IMR-90 (cell line): ENCODE data around the gene EEPD1. TPM values are rescaled to one million over a fixed set of nuclear protein-coding genes. Genes with fewer than 3 reads are reported as not detected.
A peak's percentile ranks its signal among the peaks of the same experiment; 100 is the strongest.

Experiments
- ATAC-seq: fragments of 200-7000 bp; cut with Tn5 transposase; 2 replicates; pipeline ENCODE4 v1.9.1; 2020; ENCODE audit warnings: low read depth, mild to moderate bottlenecking, moderate library complexity
- BruUV-seq: library from RNA; stranded (reverse); fragments of 400-500 nt; replicated peaks from 2 replicates; lab custom pipeline; 2021; lab: Mats Ljungman, UMichigan
- CTCF ChIA-PET: fragments of 300-600 bp; formaldehyde crosslinking; extraction: SDS; loops from one replicate; lab custom pipeline; 2021; ENCODE audit warnings: antibody characterized with exemption; lab: Yijun Ruan, JAX
- POLR2A ChIA-PET: fragments of 300-600 bp; sonication (Branson Sonifier 250); formaldehyde crosslinking; loops from one replicate; lab custom pipeline; 2022; ENCODE audit warnings: antibody characterized with exemption; ENCODE audit not compliant: unreplicated experiment; lab: Charles Lee
- DNase-seq: peaks from one replicate; pipeline ENCODE4 v3.0.0; 2013
- H2AFZ ChIP-seq: replicated peaks from 2 replicates; pipeline ENCODE3; 2013; ENCODE audit warnings: low read length, mild to moderate bottlenecking; ENCODE audit not compliant: poor library complexity
- H2AK5ac ChIP-seq: 2 replicates; pipeline ENCODE4 v1.6.1; 2013; ENCODE audit warnings: low read depth, low read length, inconsistent platforms
- H2AK9ac ChIP-seq: replicated peaks from 2 replicates; pipeline ENCODE3; 2013; ENCODE audit warnings: mild to moderate bottlenecking, low read depth, low read length, moderate library complexity; ENCODE audit not compliant: poor library complexity
- H2BK120ac ChIP-seq: 2 replicates; pipeline ENCODE4 v1.6.1; 2013; ENCODE audit warnings: low read depth, low read length, inconsistent platforms
- H2BK15ac ChIP-seq: 3 replicates; pipeline ENCODE4 v1.6.1; 2013; ENCODE audit warnings: low read depth, low read length, inconsistent platforms
- H2BK20ac ChIP-seq: 2 replicates; pipeline ENCODE4 v1.6.1; 2013; ENCODE audit warnings: low read depth, mild to moderate bottlenecking, inconsistent platforms, low read length, moderate library complexity
- H2BK5ac ChIP-seq: 2 replicates; pipeline ENCODE4 v1.6.1; 2013; ENCODE audit warnings: mild to moderate bottlenecking, low read depth, low read length, inconsistent platforms; ENCODE audit not compliant: poor library complexity, severe bottlenecking
- H3K14ac ChIP-seq: replicated peaks from 2 replicates; pipeline ENCODE4 v1.6.1; 2013; ENCODE audit warnings: low read depth, low read length, inconsistent platforms
- H3K18ac ChIP-seq: 2 replicates; pipeline ENCODE4 v1.6.1; 2013; ENCODE audit warnings: low read depth, low read length, control low read depth
- H3K23ac ChIP-seq: 2 replicates; pipeline ENCODE4 v1.6.1; 2013; ENCODE audit warnings: low read depth, low read length, inconsistent platforms
- H3K27ac ChIP-seq: 2 replicates; pipeline ENCODE4 v1.5.1; 2013; ENCODE audit warnings: mild to moderate bottlenecking, control low read depth, low read length; ENCODE audit not compliant: insufficient read depth
- H3K27me3 ChIP-seq: 2 replicates; pipeline ENCODE4 v1.6.1; 2013; ENCODE audit warnings: low read length; ENCODE audit not compliant: control insufficient read depth, insufficient read depth
- H3K36me3 ChIP-seq: 2 replicates; pipeline ENCODE4 v1.6.1; 2013; ENCODE audit warnings: low read length, mixed read lengths; ENCODE audit not compliant: control insufficient read depth, insufficient read depth
- H3K4ac ChIP-seq: 2 replicates; pipeline ENCODE4 v1.6.1; 2013; ENCODE audit warnings: low read depth, low read length, inconsistent platforms
- H3K4me1 ChIP-seq: 2 replicates; pipeline ENCODE4 v1.6.1; 2013; ENCODE audit warnings: low read length, mixed read lengths; ENCODE audit not compliant: control insufficient read depth, insufficient read depth
- H3K4me2 ChIP-seq: 2 replicates; pipeline ENCODE4 v1.6.1; 2013; ENCODE audit warnings: low read depth, mild to moderate bottlenecking, control low read depth, low read length, moderate library complexity
- H3K4me3 ChIP-seq: 2 replicates; pipeline ENCODE4 v1.5.1; 2013; ENCODE audit warnings: low read depth, mild to moderate bottlenecking, control low read depth, low read length, moderate library complexity; ENCODE audit not compliant: insufficient read depth
- H3K56ac ChIP-seq: 2 replicates; pipeline ENCODE4 v1.6.1; 2013; ENCODE audit warnings: low read length, inconsistent platforms; ENCODE audit not compliant: insufficient read depth; ENCODE audit errors: extremely low read depth
- H3K79me1 ChIP-seq, 2 experiments: 2 replicates each; pipeline ENCODE4 v1.6.1; 2013; ENCODE audit warnings: low read length in 2 of 2, inconsistent platforms in 1 of 2, low read depth in 1 of 2
- H3K9ac ChIP-seq: 2 replicates; pipeline ENCODE4 v1.6.1; 2013; ENCODE audit warnings: low read depth, low read length, control low read depth
- H3K9me1 ChIP-seq: 2 replicates; pipeline ENCODE4 v1.6.1; 2013; ENCODE audit warnings: low read length, inconsistent platforms; ENCODE audit not compliant: insufficient read depth
- H3K9me3 ChIP-seq: 2 replicates; pipeline ENCODE4 v1.6.1; 2013; ENCODE audit warnings: low read length; ENCODE audit not compliant: control insufficient read depth, insufficient read depth
- H4K20me1 ChIP-seq: 2 replicates; pipeline ENCODE4 v1.6.1; 2013; ENCODE audit warnings: low read length, inconsistent platforms; ENCODE audit not compliant: insufficient read depth
- H4K5ac ChIP-seq: 2 replicates; pipeline ENCODE4 v1.6.1; 2013; ENCODE audit warnings: mild to moderate bottlenecking, low read depth, low read length, control low read depth
- H4K8ac ChIP-seq, 2 experiments: 2 replicates each; pipeline ENCODE4 v1.6.1; 2013; ENCODE audit warnings: low read depth in 2 of 2, low read length in 2 of 2, control low read depth in 1 of 2, inconsistent platforms in 1 of 2
- H4K91ac ChIP-seq: 2 replicates; pipeline ENCODE4 v1.6.1; 2013; ENCODE audit warnings: low read depth, low read length, inconsistent platforms; ENCODE audit not compliant: insufficient read depth
- BHLHE40 ChIP-seq: fragments of 150-350 bp; IDR thresholded peaks from 2 replicates; pipeline ENCODE4 v1.6.1; 2016; ENCODE audit warnings: mild to moderate bottlenecking, low read depth, low read length
- CEBPB ChIP-seq: IDR thresholded peaks from 2 replicates; pipeline ENCODE4 v1.6.1; 2012; ENCODE audit warnings: low read depth, low read length, improper control_type of control experiment
- CHD1 ChIP-seq: IDR thresholded peaks from 2 replicates; pipeline ENCODE4 v1.6.1; 2012; ENCODE audit warnings: low read depth, low read length, improper control_type of control experiment
- FOS ChIP-seq: fragments of 150-350 bp; IDR thresholded peaks from 2 replicates; pipeline ENCODE4 v1.6.1; 2016; ENCODE audit warnings: low read depth, low read length
- MAFK ChIP-seq: IDR thresholded peaks from 2 replicates; pipeline ENCODE4 v1.6.1; 2012; ENCODE audit warnings: low read depth, low read length, improper control_type of control experiment
- MAZ ChIP-seq: IDR thresholded peaks from 2 replicates; pipeline ENCODE4 v1.6.1; 2012; ENCODE audit warnings: low read depth, mild to moderate bottlenecking, low read length, improper control_type of control experiment, moderate library complexity, borderline replicate concordance
- MXI1 ChIP-seq: IDR thresholded peaks from 2 replicates; pipeline ENCODE4 v1.6.1; 2012; ENCODE audit warnings: low read depth, mild to moderate bottlenecking, low read length, moderate library complexity, borderline replicate concordance
- NFE2L2 ChIP-seq: fragments of 150-350 bp; IDR thresholded peaks from 2 replicates; pipeline ENCODE4 v1.6.1; 2016; ENCODE audit warnings: low read depth, mild to moderate bottlenecking, low read length
- POLR2A ChIP-seq: IDR thresholded peaks from 2 replicates; pipeline ENCODE4 v1.6.1; 2012; ENCODE audit warnings: mild to moderate bottlenecking, low read depth, low read length
- RAD21 ChIP-seq: IDR thresholded peaks from 2 replicates; pipeline ENCODE4 v1.6.1; 2012; ENCODE audit warnings: low read length, improper control_type of control experiment
- RCOR1 ChIP-seq: IDR thresholded peaks from 2 replicates; pipeline ENCODE4 v1.6.1; 2012; ENCODE audit warnings: mild to moderate bottlenecking, low read length, improper control_type of control experiment; ENCODE audit not compliant: insufficient replicate concordance
- RFX5 ChIP-seq: IDR thresholded peaks from 2 replicates; pipeline ENCODE4 v1.8.0; 2012; ENCODE audit warnings: low read depth, mild to moderate bottlenecking, low read length, moderate library complexity
- SMC3 ChIP-seq: fragments of 150-350 bp; IDR thresholded peaks from 2 replicates; pipeline ENCODE4 v1.6.1; 2016; ENCODE audit warnings: low read depth, mild to moderate bottlenecking, antibody characterized with exemption, low read length, moderate library complexity
- USF2 ChIP-seq: fragments of 150-350 bp; IDR thresholded peaks from 2 replicates; pipeline ENCODE4 v1.6.1; 2017; ENCODE audit warnings: mild to moderate bottlenecking, antibody characterized with exemption, low read length, low read depth
- WGBS, 2 experiments: methylation state at CpG; one replicate each; pipeline versions ENCODE4 v1.1.5 to v1.1.7; 2013; ENCODE audit warnings: missing lambda C conversion rate in 2 of 2; ENCODE audit not compliant: insufficient read length in 1 of 2; ENCODE audit errors: extremely low coverage in 2 of 2; 5-methylcytosine and 5-hydroxymethylcytosine counted together
- dilution Hi-C: fragments of 300-500 bp; cut with HindIII; formaldehyde crosslinking; loops from one replicate; pipeline ENCODE4 v1.14.3; 2018; ENCODE audit warnings: low sequenced_read_pairs; ENCODE audit not compliant: unreplicated experiment
- in situ Hi-C: fragments of 300-500 bp; cut with MboI; formaldehyde crosslinking; loops from 3 replicates; pipeline ENCODE4 v1.14.3; 2019; ENCODE audit warnings: low sequenced_read_pairs, inconsistent platforms, mixed read lengths
- intact Hi-C: fragments of 100-400 bp; cut with micrococcal nuclease; formaldehyde crosslinking; loops from 2 replicates; pipeline ENCODE4 v1.10.0; 2022
- polyA plus RNA-seq, 3 experiments: library from polyadenylated mRNA; depleted of rRNA; stranded (reverse); fragments of >200 nt; gene quantifications; 2 replicates each; pipeline ENCODE4 v1.2.3, GENCODE V29; 2012; ENCODE audit warnings: low replicate concordance in 1 of 3
- total RNA-seq: library from RNA; depleted of rRNA; stranded (reverse); fragments of >200 nt; gene quantifications from 2 replicates; pipeline ENCODE4 v1.2.3, GENCODE V29; 2012
- TF ChIP-seq, protein P1 (sequence below): fragments of 150-350 bp; IDR thresholded peaks from 2 replicates; pipeline ENCODE4 v1.6.1; 2016; ENCODE audit warnings: low read depth, mild to moderate bottlenecking, low read length, moderate library complexity, borderline replicate concordance

The EEPD1 gene
- total and polyA plus RNA-seq, 2 of the 4 experiments (the other 2 are of a cell fraction) = 7.3 to 15.2 TPM

- peak; percentile 91 for TF ChIP-seq FOS
- TF ChIP-seq MXI1 = no peak; the same call in 1 of the 2 replicates
Observed at GRCh38 chr7:36192053-36192824, 39.2 kb downstream of the EEPD1 start (continued).

DNA sequence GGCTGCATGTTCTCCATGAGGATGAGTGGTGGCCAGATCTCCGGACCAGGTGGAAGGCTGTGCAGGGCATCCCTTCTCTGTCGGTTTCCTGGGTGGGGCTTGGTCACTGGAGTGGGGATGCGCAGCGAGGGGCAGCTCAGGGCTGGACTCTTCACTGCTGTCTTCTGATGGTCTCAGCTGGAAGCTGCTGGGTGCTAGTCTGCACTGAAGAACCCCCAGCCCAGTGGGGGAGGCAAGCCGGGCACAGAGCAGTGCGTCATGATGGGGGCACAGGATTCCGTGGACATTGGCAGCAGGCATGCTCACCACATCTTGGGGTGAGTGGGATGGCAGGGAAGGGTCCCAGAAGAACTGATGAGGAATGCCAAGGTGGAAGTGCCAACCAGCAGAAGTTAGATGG is 39.8 kb downstream of the EEPD1 start:
- no peak overlapping the region for H2AFZ ChIP-seq
- peak overlapping the region; percentile 91 for H3K23ac ChIP-seq
- H2BK15ac ChIP-seq = peak overlapping the region; percentile 45; the same call in 2 of the 3 replicates
- ChIA-PET CTCF (interaction anchor here (0.6 kb wide), 1 partner anchor 159 kb away, joined by 4 read pairs; no protein-coding TSS in a partner anchor), POLR2A (no interaction called here)
- peaks cover 32% of the 10 kb centered on the region for H3K4me1 ChIP-seq
- intact Hi-C loops = loop anchor here (1.0 to 5.0 kb wide), 2 partner anchors 36 to 88 kb away; no protein-coding TSS in a partner anchor
- H4K8ac ChIP-seq = peak overlapping the region; percentile 17 to 88; a peak in 3 of 4 replicates
- peak overlapping the region; percentile 97 for H3K4ac ChIP-seq
- peak overlapping the region; percentile 67 for H2AK9ac ChIP-seq
- peaks cover 35 to 51% of the 10 kb centered on the region in 2 experiments for H3K79me1 ChIP-seq
- H3K9ac ChIP-seq = no peak overlapping the region
- H4K20me1 ChIP-seq = no peaks in the 10 kb centered on the region
- peak overlapping the region; percentile 98 for H2BK20ac ChIP-seq
- DNase-seq (no peak), ATAC-seq (no peak)
- peak overlapping the region; percentile 96 for H3K14ac ChIP-seq
- BruUV-seq = no TSS peak
- H4K5ac ChIP-seq = peak overlapping the region; percentile 80
- peak overlapping the region; percentile 58 for H3K27ac ChIP-seq
- peak overlapping the region; percentile 80; the same call in 1 of the 2 replicates for H3K56ac ChIP-seq
- peak overlapping the region; percentile 44 for H2BK5ac ChIP-seq
- no peaks in the 10 kb centered on the region for H3K36me3 ChIP-seq
- no peak overlapping the region for H3K4me2 ChIP-seq
- H2BK120ac ChIP-seq = peak overlapping the region; percentile 98
- WGBS, 2 experiments = 100% methylated on average over 2 of the region's 7 CpGs; no CpG with 5 or more reads in 1 of the 2 experiments
- H3K9me3 ChIP-seq = no peaks in the 10 kb centered on the region
- H3K9me1 ChIP-seq = peaks cover 31% of the 10 kb centered on the region
- H3K18ac ChIP-seq = peak overlapping the region; percentile 91
- dilution Hi-C loops = no loop called here
- H3K4me3 ChIP-seq = no peak overlapping the region
- H4K91ac ChIP-seq = peak overlapping the region; percentile 95
- in situ Hi-C loops = no loop called here
- H2AK5ac ChIP-seq = peak overlapping the region; percentile 91
- no peaks in the 10 kb centered on the region for H3K27me3 ChIP-seq
- TF ChIP-seq CEBPB (no peak), MAFK (no peak), BHLHE40 (no peak), MXI1 (no peak), RFX5 (no peak), RCOR1 (no peak), FOS (no peak), USF2 (no peak), POLR2A (no peak), MAZ (no peak), CHD1 (no peak), SMC3 (no peak), NFE2L2 (no peak), RAD21 (no peak)
- TF ChIP-seq, protein P1, sequence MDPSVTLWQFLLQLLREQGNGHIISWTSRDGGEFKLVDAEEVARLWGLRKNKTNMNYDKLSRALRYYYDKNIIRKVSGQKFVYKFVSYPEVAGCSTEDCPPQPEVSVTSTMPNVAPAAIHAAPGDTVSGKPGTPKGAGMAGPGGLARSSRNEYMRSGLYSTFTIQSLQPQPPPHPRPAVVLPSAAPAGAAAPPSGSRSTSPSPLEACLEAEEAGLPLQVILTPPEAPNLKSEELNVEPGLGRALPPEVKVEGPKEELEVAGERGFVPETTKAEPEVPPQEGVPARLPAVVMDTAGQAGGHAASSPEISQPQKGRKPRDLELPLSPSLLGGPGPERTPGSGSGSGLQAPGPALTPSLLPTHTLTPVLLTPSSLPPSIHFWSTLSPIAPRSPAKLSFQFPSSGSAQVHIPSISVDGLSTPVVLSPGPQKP = no peak
